B cell (primary cell): ENCODE measurements around the gene SEMA6A.

Experiments
- EZH2 ChIP-seq: IDR thresholded peaks from 2 replicates; pipeline ENCODE4 v1.6.1; 2012; ENCODE audit warnings: borderline replicate concordance, low read depth, mild to moderate bottlenecking, moderate library complexity, low read length; ENCODE audit not compliant: insufficient read depth, poor library complexity, severe bottlenecking
- TF ChIP-seq, protein P1 (sequence below): fragments of 200-600 bp; IDR thresholded peaks from one replicate; pipeline ENCODE4 v1.8.0; 2022; ENCODE audit warnings: antibody characterized with exemption, mild to moderate bottlenecking

DNA sequence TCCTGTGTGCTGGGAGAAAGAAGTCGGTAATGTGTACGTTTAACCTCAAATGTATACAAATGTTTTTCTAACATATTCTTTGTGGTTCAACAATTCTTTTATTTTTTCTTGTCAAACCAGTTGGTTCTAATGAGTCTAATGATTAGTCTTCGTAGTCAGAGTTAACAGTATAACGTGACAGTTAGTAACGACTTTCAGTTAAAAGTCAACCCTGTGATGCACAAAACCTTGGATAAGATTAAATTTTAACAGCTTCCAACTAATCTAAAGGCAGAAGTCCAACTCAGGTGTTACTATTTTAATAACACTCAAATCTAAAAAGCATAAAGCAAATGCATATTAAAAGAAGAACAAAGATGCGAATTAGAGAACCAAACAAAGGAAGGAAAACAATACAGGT is 47.0 kb downstream of the SEMA6A start:
- TF ChIP-seq, protein P1, sequence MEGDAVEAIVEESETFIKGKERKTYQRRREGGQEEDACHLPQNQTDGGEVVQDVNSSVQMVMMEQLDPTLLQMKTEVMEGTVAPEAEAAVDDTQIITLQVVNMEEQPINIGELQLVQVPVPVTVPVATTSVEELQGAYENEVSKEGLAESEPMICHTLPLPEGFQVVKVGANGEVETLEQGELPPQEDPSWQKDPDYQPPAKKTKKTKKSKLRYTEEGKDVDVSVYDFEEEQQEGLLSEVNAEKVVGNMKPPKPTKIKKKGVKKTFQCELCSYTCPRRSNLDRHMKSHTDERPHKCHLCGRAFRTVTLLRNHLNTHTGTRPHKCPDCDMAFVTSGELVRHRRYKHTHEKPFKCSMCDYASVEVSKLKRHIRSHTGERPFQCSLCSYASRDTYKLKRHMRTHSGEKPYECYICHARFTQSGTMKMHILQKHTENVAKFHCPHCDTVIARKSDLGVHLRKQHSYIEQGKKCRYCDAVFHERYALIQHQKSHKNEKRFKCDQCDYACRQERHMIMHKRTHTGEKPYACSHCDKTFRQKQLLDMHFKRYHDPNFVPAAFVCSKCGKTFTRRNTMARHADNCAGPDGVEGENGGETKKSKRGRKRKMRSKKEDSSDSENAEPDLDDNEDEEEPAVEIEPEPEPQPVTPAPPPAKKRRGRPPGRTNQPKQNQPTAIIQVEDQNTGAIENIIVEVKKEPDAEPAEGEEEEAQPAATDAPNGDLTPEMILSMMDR: no peak
- TF ChIP-seq EZH2: no peak
